Hepatocyte (in vitro differentiated cells): ENCODE measurements around the gene ITPKB. TPM values are rescaled to one million over a fixed set of nuclear protein-coding genes. Genes with fewer than 3 reads are reported as not detected.

Experiments used
- DNase-seq: peaks from one replicate; pipeline ENCODE4 v3.0.0-alpha.2; 2016; ENCODE audit warnings: low spot score
- H2AFZ ChIP-seq: fragments of 200-600 bp; sonication (generic); 2 replicates; pipeline ENCODE4 v1.6.0; 2016; ENCODE audit warnings: antibody characterized with exemption, mild to moderate bottlenecking
- H3K27ac ChIP-seq: fragments of 200-600 bp; sonication (generic); 2 replicates; pipeline ENCODE4 v1.5.1; 2016; ENCODE audit warnings: mild to moderate bottlenecking
- H3K27me3 ChIP-seq: fragments of 200-600 bp; sonication (generic); 2 replicates; pipeline ENCODE4 v1.6.1; 2016
- H3K36me3 ChIP-seq: fragments of 200-600 bp; sonication (generic); replicated peaks from 2 replicates; pipeline ENCODE4 v1.5.1; 2016; ENCODE audit warnings: low read depth; ENCODE audit not compliant: insufficient read depth
- H3K4me1 ChIP-seq: fragments of 200-600 bp; sonication (generic); 2 replicates; pipeline ENCODE4 v1.5.1; 2016; ENCODE audit warnings: mild to moderate bottlenecking, moderate library complexity; ENCODE audit not compliant: insufficient read depth
- H3K4me2 ChIP-seq: fragments of 200-600 bp; sonication (generic); 2 replicates; pipeline ENCODE4 v1.6.0; 2016
- H3K4me3 ChIP-seq: fragments of 200-600 bp; sonication (generic); 2 replicates; pipeline ENCODE4 v1.5.1; 2016; ENCODE audit warnings: mild to moderate bottlenecking
- H3K79me2 ChIP-seq: fragments of 200-600 bp; sonication (generic); 2 replicates; pipeline ENCODE4 v1.6.0; 2017; ENCODE audit warnings: mild to moderate bottlenecking
- H3K9me2 ChIP-seq: fragments of 200-600 bp; sonication (generic); replicated peaks from 2 replicates; pipeline ENCODE4 v1.6.0; 2017; ENCODE audit warnings: mild to moderate bottlenecking; ENCODE audit not compliant: insufficient read depth
- H3K9me3 ChIP-seq: fragments of 200-600 bp; sonication (generic); 2 replicates; pipeline ENCODE4 v1.5.1; 2016; ENCODE audit warnings: low read depth, mild to moderate bottlenecking
- H4K20me1 ChIP-seq: fragments of 200-600 bp; sonication (generic); 2 replicates; pipeline ENCODE4 v1.6.0; 2016; ENCODE audit warnings: mild to moderate bottlenecking; ENCODE audit not compliant: insufficient read depth, poor library complexity, severe bottlenecking
- CTCF ChIP-seq: fragments of 200-600 bp; sonication (generic); IDR thresholded peaks from 2 replicates; pipeline ENCODE4 v1.5.1; 2016; ENCODE audit warnings: antibody characterized with exemption, mild to moderate bottlenecking; ENCODE audit not compliant: poor library complexity
- EZH2 ChIP-seq: fragments of 200-600 bp; sonication (generic); IDR thresholded peaks from 2 replicates; pipeline ENCODE4 v1.6.1; 2016; ENCODE audit warnings: antibody characterized with exemption, mild to moderate bottlenecking, borderline replicate concordance
- EZH2phosphoT487 ChIP-seq: fragments of 200-600 bp; sonication (generic); IDR thresholded peaks from one replicate; pipeline ENCODE4 v1.6.1; 2018; ENCODE audit warnings: antibody characterized with exemption, mild to moderate bottlenecking, low read depth, moderate library complexity; ENCODE audit not compliant: unreplicated experiment, severe bottlenecking
- WGBS: methylation state at CpG from one replicate; pipeline ENCODE4 v1.1.6; 2016; ENCODE audit warnings: low lambda C conversion rate; ENCODE audit errors: missing lambda C conversion rate; 5-methylcytosine and 5-hydroxymethylcytosine counted together
- polyA plus RNA-seq: library from polyadenylated mRNA; unstranded; fragments of >200 nt; fragmentation: Nextera tagmentation; extraction: Ambion mirVana; gene quantifications from 2 replicates; pipeline ENCODE4 v1.2.1, GENCODE V29; 2016
- total RNA-seq: library from RNA; depleted of rRNA; stranded (reverse); fragments of >200 nt; gene quantifications from 2 replicates; pipeline ENCODE4 v1.2.3, GENCODE V29; 2014

Gene ITPKB
- total and polyA plus RNA-seq, 2 experiments from 2014 or later: 11.0 to 13.8 TPM

- H2AFZ ChIP-seq: no peak overlapping the region
- no peak overlapping the region for H3K27ac ChIP-seq
- no peaks in the 10 kb centered on the region for H3K36me3 ChIP-seq
- no peaks in the 10 kb centered on the region for H3K79me2 ChIP-seq
- DNase-seq: no peak
- H4K20me1 ChIP-seq: no peaks in the 10 kb centered on the region
- peaks cover 4% of the 10 kb centered on the region for H3K4me1 ChIP-seq
- no peak for TF ChIP-seq EZH2phosphoT487
- no peak for TF ChIP-seq EZH2
- TF ChIP-seq CTCF: no peak
- H3K4me2 ChIP-seq: no peak overlapping the region
- H3K27me3 ChIP-seq: no peaks in the 10 kb centered on the region
- H3K9me2 ChIP-seq: no peaks in the 10 kb centered on the region
- no peaks in the 10 kb centered on the region for H3K9me3 ChIP-seq
- H3K4me3 ChIP-seq: no peak overlapping the region
- 64% methylated on average over 6 of the region's 6 CpGs for WGBS
Observed at GRCh38 chr1:226627050-226627755, 111.9 kb downstream of the ITPKB start.

GRCh38 chr1:226626577-226626956 lies 112.5 kb downstream of the ITPKB start:
- no peaks in the 10 kb centered on the region for H3K36me3 ChIP-seq
- H3K9me2 ChIP-seq: no peaks in the 10 kb centered on the region
- H3K27ac ChIP-seq: no peak overlapping the region
- TF ChIP-seq CTCF: peak; percentile 79
- TF ChIP-seq EZH2: no peak
- H2AFZ ChIP-seq: no peak overlapping the region
- H3K27me3 ChIP-seq: no peaks in the 10 kb centered on the region
- no peaks in the 10 kb centered on the region for H3K79me2 ChIP-seq
- peaks cover 4% of the 10 kb centered on the region for H3K4me1 ChIP-seq
- peak; percentile 69 for DNase-seq
- H3K4me2 ChIP-seq: no peak overlapping the region
- no peaks in the 10 kb centered on the region for H3K9me3 ChIP-seq
- 7% methylated on average over 11 of the region's 11 CpGs for WGBS
- no peaks in the 10 kb centered on the region for H4K20me1 ChIP-seq
- no peak overlapping the region for H3K4me3 ChIP-seq

GRCh38 chr1:226625832-226626576 lies 113.1 kb downstream of the ITPKB start:
- WGBS: 85% methylated on average over 10 of the region's 10 CpGs
- Histone ChIP-seq H3K4me3 (no peak overlapping the region), H3K4me2 (no peak overlapping the region), H3K79me2 (no peaks in the 10 kb centered on the region), H2AFZ (no peak overlapping the region), H3K27ac (no peak overlapping the region), H3K27me3 (no peaks in the 10 kb centered on the region), H3K36me3 (no peaks in the 10 kb centered on the region), H3K9me2 (no peaks in the 10 kb centered on the region), H3K4me1 (peaks cover 4% of the 10 kb centered on the region), H3K9me3 (no peaks in the 10 kb centered on the region), H4K20me1 (no peaks in the 10 kb centered on the region)
- no peak for DNase-seq
- TF ChIP-seq CTCF (no peak), EZH2phosphoT487 (no peak), EZH2 (no peak)
